CD4-positive, alpha-beta T cell treated with Interleukin-6 for 4 hours (primary cell): ENCODE data around the gene OGFRL1.

Experiments
- DNase-seq: peaks from one replicate; pipeline ENCODE4 v3.0.0-alpha.2; 2020; ENCODE audit warnings: mixed read lengths

Gene OGFRL1

DNA sequence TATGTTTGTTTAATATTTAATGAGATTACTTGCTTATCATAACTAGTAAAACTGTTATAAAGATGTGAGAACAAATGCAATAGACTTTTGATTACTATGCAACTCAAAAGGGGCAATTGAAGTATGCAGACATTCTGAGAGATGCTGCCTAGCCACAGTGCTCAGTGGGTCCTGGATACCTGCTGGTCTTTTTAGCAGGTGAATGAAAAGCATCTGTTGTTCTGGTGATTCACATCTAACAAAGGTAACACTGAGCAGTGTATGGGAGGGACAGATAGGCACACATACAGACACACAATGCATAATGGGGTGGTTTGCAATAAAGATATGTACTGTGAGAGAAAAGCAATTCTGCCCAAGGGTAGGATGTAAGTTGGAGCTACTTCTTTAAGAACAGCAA, 46.9 kb downstream of the OGFRL1 start:
- no peak for DNase-seq

DNA sequence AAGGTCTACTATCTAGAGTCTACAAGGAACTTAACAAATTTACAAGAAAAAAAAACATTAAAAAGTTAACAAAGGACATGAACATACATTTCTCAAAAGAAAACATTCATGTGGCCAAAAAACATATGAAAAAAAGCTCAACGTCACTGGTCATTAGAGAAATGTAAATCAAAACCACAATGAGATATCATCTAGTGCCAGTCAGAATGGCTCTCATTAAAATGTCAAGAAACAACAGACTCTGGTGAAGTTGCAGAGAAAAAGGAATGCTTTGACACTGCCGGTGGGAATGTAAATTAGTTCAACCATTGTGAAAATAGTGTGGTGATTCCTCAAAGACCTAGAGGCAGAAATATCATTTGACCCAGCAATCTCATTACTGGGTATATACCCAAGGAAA, 48.3 kb downstream of the OGFRL1 start:
- DNase-seq: no peak

- no peak for DNase-seq
Measured at GRCh38 chr6:71338540-71339316, 50.1 kb downstream of the OGFRL1 start.

DNA sequence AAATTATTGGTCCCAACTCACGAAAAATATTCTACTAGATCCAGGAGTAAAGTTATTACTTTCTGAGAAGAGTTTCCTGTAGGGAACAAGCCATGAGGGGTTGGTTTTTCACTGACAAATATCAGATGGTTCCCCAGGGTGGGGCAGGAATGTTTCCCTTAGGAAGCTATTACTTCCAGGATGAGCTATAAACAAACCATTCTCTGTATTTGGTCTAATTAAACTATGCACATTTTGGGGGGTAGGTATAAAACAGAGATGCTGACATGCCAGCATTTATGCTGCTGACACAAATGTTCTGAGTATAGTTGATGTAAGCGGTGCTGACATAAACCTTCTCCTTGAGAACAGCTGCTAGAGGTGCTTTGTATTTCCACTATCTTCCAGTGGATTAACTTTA, 54.2 kb downstream of the OGFRL1 start:
- DNase-seq: no peak

GRCh38 chr6:71345476-71346333, 57.1 kb downstream of the OGFRL1 start:
- no peak for DNase-seq

GRCh38 chr6:71346334-71346694, 57.7 kb downstream of the OGFRL1 start:
- DNase-seq: no peak

DNA sequence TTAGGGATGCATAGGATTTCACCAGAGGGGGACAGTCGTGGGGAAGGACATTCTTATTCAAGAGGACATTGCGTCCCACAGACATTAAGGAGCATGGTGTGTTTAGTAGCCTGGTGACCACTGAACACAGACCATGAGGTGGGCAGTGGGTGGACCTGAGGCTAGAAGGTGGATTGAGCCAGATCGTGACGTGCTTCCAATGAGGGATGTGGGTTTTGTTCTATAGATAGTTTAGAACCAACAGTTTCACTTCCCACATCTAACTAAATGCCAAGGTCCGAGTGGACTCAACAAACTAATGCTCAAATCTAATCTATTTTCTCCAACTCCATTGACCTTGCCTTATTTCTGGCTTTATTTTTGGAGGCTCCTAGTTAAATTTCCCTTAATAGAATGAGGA, 58.5 kb downstream of the OGFRL1 start:
- no peak for DNase-seq

DNA sequence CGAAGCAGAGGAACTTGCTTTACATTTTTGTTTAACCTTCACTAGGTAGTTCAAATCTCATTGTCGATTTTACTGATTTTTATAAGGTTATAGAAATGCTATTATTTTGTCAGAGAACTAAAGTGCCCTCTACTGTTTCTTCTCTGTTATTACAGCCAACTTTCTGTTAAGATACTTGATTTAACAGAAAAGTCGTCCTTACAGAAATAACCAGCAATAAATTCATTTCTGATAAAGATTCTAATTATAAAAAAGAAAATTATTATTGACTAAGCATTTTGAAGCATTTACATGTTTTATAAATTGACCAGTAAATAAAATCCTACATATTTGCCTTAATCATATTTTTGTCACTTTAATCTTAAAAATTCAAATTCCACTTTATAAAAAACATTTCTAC, 60.8 kb downstream of the OGFRL1 start:
- DNase-seq: no peak

GRCh38 chr6:71349976-71350615, 61.5 kb downstream of the OGFRL1 start:
- DNase-seq: no peak

GRCh38 chr6:71351190-71351589, 62.6 kb downstream of the OGFRL1 start:
- DNase-seq: no peak
